ENCODE results near the gene TRAF3IP1.
"Not testable (repeated sequence)": the region's sequence is repeated elsewhere in the genome, so short reads cannot be mapped to it uniquely, and the experiment has no call there.

The TRAF3IP1 gene

GRCh38 chr2:238308177-238308576 lies 12.1 kb upstream of the TRAF3IP1 start:
- Histone ChIP-seq H3K36me3 (ENCODE audit: control insufficient read depth, insufficient read depth, low read length) (no peaks in the 10 kb centered on the region), H3K9me3 (ENCODE audit: control insufficient read depth, low read length) (no peaks in the 10 kb centered on the region), H3K4me3 (ENCODE audit: insufficient read depth, low read depth, low read length, poor library complexity, severe bottlenecking) (no peak overlapping the region), H3K27me3 (replicated peaks; ENCODE audit: control insufficient read depth, insufficient read depth, low read length, poor library complexity, severe bottlenecking) (no peaks in the 10 kb centered on the region), H3K27ac (ENCODE audit: insufficient read depth, low read length, poor library complexity, severe bottlenecking) (no peak overlapping the region), H3K4me1 (ENCODE audit: control insufficient read depth, insufficient read depth, low read length, poor library complexity, severe bottlenecking) (no peaks in the 10 kb centered on the region)
- no peak for DNase-seq

GRCh38 chr2:238310721-238311120 lies 9.6 kb upstream of the TRAF3IP1 start:
- H3K27ac ChIP-seq (ENCODE audit: insufficient read depth, low read length, poor library complexity, severe bottlenecking); H3K27me3 ChIP-seq (replicated peaks; ENCODE audit: control insufficient read depth, insufficient read depth, low read length, poor library complexity, severe bottlenecking); H3K4me3 ChIP-seq (ENCODE audit: insufficient read depth, low read depth, low read length, poor library complexity, severe bottlenecking); H3K36me3 ChIP-seq (ENCODE audit: control insufficient read depth, insufficient read depth, low read length); H3K9me3 ChIP-seq (ENCODE audit: control insufficient read depth, low read length); H3K4me1 ChIP-seq (ENCODE audit: control insufficient read depth, insufficient read depth, low read length, poor library complexity, severe bottlenecking); DNase-seq: not testable (repeated sequence)

DNA sequence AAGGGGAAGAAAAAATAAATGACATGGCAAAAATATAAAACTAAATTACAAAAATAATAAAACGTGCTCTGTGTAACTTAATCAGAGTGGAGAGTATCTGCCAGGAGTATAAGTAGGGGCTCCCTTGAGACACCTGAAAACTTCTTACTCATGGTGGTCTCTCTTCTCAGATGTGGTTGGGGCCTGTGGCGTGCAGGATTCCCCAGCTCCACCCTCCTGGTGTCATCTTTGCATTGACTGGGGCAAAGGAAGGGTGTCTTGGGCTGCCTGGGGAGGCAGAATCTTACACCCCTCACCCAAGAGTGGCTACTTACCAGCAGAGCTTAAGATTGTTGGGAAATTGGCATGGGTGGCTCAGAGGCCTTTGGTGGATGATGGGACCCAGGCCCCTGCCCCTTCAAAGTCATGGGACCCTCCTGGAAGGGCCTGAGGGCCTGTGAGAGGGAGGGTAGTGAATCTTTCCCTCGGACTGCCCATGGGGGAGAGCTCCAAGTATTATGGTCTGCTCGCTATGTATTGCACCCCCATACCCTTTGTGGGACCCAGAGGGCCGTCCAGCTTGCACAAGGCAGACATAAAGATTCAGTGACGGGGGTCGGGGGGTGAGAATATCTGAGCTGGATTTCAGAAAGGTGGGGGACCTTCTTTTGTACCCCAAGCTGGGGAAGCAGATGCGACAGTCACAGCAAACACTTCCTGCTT lies 6.9 kb upstream of the TRAF3IP1 start:
- H3K9me3 ChIP-seq (ENCODE audit: control insufficient read depth, low read length), result no peaks in the 10 kb centered on the region
- no peaks in the 10 kb centered on the region for H3K4me1 ChIP-seq (ENCODE audit: control insufficient read depth, insufficient read depth, low read length, poor library complexity, severe bottlenecking)
- H3K27ac ChIP-seq (ENCODE audit: insufficient read depth, low read length, poor library complexity, severe bottlenecking), result no peak overlapping the region
- H3K27me3 ChIP-seq (replicated peaks; ENCODE audit: control insufficient read depth, insufficient read depth, low read length, poor library complexity, severe bottlenecking), result no peaks in the 10 kb centered on the region
- no peak for DNase-seq
- no peak overlapping the region for H3K4me3 ChIP-seq (ENCODE audit: insufficient read depth, low read depth, low read length, poor library complexity, severe bottlenecking)
- no peaks in the 10 kb centered on the region for H3K36me3 ChIP-seq (ENCODE audit: control insufficient read depth, insufficient read depth, low read length)

DNA sequence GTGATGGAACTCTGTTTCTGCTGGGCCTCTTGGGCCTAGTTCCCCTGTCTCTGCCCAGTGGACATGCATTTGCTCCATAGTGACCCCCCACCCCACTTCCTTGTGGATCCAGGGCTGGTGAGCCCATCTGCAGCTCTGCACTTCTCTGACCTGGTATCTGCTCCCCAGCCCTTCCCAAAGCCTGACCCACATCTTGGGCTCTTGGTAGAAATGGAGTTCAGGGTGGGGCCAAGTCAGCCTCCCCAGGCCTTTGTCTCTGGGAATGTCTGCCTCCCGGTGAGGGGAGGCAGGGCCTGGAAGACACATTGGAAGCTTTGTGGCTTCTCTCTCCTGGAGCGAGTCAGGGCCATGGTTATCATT lies 6.3 kb upstream of the TRAF3IP1 start:
- H3K36me3 ChIP-seq (ENCODE audit: control insufficient read depth, insufficient read depth, low read length), result no peaks in the 10 kb centered on the region
- no peaks in the 10 kb centered on the region for H3K27me3 ChIP-seq (replicated peaks; ENCODE audit: control insufficient read depth, insufficient read depth, low read length, poor library complexity, severe bottlenecking)
- H3K27ac ChIP-seq (ENCODE audit: insufficient read depth, low read length, poor library complexity, severe bottlenecking), result no peak overlapping the region
- H3K9me3 ChIP-seq (ENCODE audit: control insufficient read depth, low read length), result no peaks in the 10 kb centered on the region
- H3K4me3 ChIP-seq (ENCODE audit: insufficient read depth, low read depth, low read length, poor library complexity, severe bottlenecking), result no peak overlapping the region
- DNase-seq, result no peak
- H3K4me1 ChIP-seq (ENCODE audit: control insufficient read depth, insufficient read depth, low read length, poor library complexity, severe bottlenecking), result no peaks in the 10 kb centered on the region

DNA sequence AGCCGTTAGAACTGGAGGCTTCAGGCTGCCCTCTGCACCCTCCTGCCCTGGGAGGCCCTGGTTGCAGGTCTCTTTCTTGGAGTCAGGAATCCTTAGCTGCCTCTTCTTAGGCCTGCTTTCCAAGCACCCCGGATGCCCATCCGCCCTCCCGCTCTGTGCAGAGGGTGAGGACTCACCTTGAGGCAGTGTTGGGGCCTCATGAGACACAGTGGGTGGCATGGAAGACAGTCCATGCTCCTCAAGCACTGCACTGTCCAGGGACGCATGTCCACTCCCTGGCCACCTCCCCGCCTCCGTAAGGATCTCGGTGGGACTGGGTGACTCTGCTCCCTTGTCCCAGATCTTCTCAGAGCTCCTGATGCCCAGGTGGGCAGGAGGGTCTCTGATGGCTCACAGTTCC lies 5.7 kb upstream of the TRAF3IP1 start:
- no peaks in the 10 kb centered on the region for H3K9me3 ChIP-seq (ENCODE audit: control insufficient read depth, low read length)
- H3K4me1 ChIP-seq (ENCODE audit: control insufficient read depth, insufficient read depth, low read length, poor library complexity, severe bottlenecking), result peaks cover 2% of the 10 kb centered on the region
- H3K27me3 ChIP-seq (replicated peaks; ENCODE audit: control insufficient read depth, insufficient read depth, low read length, poor library complexity, severe bottlenecking), result no peaks in the 10 kb centered on the region
- H3K27ac ChIP-seq (ENCODE audit: insufficient read depth, low read length, poor library complexity, severe bottlenecking), result no peak overlapping the region
- no peak overlapping the region for H3K4me3 ChIP-seq (ENCODE audit: insufficient read depth, low read depth, low read length, poor library complexity, severe bottlenecking)
- no peak for DNase-seq
- H3K36me3 ChIP-seq (ENCODE audit: control insufficient read depth, insufficient read depth, low read length), result no peaks in the 10 kb centered on the region

DNA sequence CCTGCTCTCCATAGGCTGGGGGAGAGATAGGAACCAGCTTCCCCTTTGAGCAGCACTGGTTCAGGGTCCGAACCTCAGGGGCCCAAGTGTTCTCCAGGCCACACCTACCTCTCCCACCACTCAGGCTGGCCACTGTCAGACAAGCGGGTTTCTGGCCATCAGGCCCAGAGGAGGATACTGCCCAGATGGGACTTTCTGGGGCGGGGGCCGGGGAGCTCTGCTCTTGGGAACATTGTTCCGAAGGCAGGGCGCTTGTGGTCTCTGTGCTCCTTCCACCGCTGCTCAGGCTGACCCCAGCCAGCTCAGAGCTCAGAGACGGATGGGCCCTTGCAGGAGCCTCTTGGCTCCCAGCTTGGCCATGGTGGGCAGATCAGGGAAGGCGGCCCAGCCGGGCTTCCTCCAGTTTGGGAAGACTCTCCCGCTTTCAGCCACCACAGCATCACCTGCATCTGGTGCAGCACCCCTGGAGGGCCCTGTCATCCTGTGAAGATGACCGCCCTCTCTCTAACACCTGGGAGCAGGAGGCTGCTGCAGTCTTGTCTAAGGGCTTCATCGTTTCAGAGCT lies 5.2 kb upstream of the TRAF3IP1 start:
- Histone ChIP-seq H3K4me1 (ENCODE audit: control insufficient read depth, insufficient read depth, low read length, poor library complexity, severe bottlenecking) (peaks cover 7% of the 10 kb centered on the region), H3K27ac (ENCODE audit: insufficient read depth, low read length, poor library complexity, severe bottlenecking) (no peak overlapping the region), H3K27me3 (replicated peaks; ENCODE audit: control insufficient read depth, insufficient read depth, low read length, poor library complexity, severe bottlenecking) (no peaks in the 10 kb centered on the region), H3K4me3 (ENCODE audit: insufficient read depth, low read depth, low read length, poor library complexity, severe bottlenecking) (no peak overlapping the region), H3K36me3 (ENCODE audit: control insufficient read depth, insufficient read depth, low read length) (no peaks in the 10 kb centered on the region), H3K9me3 (ENCODE audit: control insufficient read depth, low read length) (no peaks in the 10 kb centered on the region)
- no peak for DNase-seq

DNA sequence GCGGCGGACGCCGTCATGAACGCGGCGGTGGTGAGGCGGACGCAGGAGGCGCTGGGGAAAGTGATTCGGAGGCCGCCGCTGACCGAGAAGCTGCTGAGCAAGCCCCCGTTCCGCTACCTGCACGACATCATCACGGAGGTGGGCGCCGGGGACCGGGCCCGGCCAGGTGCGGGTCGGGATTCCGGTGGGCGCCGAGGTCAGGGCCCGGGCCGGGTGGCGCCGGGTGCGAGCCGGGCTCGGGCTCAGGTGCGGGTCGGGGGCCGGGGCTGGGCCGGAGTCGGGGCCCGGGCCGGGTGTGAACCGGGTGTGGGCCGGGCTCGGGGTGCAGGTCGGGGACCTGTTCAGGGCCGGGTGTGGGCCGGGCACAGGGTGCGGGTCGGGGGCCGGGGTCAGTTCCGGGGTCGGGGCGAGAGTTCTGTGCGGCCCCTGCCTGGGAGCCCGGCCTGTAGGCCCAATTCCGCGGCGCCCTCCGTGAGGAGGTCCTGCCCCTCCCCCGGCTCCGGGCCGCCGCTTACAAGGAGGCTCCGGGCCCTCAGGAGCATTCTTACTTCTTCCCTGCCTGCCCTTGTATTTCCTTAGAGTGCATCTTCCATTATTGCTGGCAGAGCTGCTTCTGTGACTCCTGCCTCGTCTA lies 447 bp downstream of the TRAF3IP1 start:
- Histone ChIP-seq H3K9me3 (ENCODE audit: control insufficient read depth, low read length) (no peaks in the 10 kb centered on the region), H3K4me3 (ENCODE audit: insufficient read depth, low read depth, low read length, poor library complexity, severe bottlenecking) (peak overlapping the region; percentile 54), H3K36me3 (ENCODE audit: control insufficient read depth, insufficient read depth, low read length) (no peaks in the 10 kb centered on the region), H3K4me1 (ENCODE audit: control insufficient read depth, insufficient read depth, low read length, poor library complexity, severe bottlenecking) (peaks cover 13% of the 10 kb centered on the region), H3K27me3 (replicated peaks; ENCODE audit: control insufficient read depth, insufficient read depth, low read length, poor library complexity, severe bottlenecking) (no peaks in the 10 kb centered on the region), H3K27ac (ENCODE audit: insufficient read depth, low read length, poor library complexity, severe bottlenecking) (no peak overlapping the region)
- no peak for DNase-seq

DNA sequence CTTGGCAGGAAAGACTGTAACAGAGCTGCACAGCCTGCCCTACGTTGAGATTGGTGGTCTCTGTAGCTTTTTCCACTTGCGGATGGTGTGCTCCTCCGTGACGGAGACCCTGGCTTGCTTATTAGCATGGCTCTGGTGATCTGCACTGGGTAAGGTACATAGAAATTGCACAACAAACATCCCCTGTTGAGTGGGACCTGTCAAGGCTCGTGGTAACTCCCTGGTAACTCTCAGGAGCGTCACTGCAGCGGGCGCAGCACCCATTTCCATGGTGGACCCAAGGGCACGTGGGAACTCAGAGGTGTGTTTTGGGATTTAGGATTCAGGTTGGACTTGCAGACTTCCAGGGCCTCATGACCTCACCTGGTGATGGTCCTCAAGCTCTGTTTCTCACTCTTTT lies 1.1 kb downstream of the TRAF3IP1 start:
- peaks cover 13% of the 10 kb centered on the region for H3K4me1 ChIP-seq (ENCODE audit: control insufficient read depth, insufficient read depth, low read length, poor library complexity, severe bottlenecking)
- peak overlapping the region; percentile 54 for H3K4me3 ChIP-seq (ENCODE audit: insufficient read depth, low read depth, low read length, poor library complexity, severe bottlenecking)
- no peaks in the 10 kb centered on the region for H3K36me3 ChIP-seq (ENCODE audit: control insufficient read depth, insufficient read depth, low read length)
- DNase-seq, result no peak
- no peak overlapping the region for H3K27ac ChIP-seq (ENCODE audit: insufficient read depth, low read length, poor library complexity, severe bottlenecking)
- no peaks in the 10 kb centered on the region for H3K27me3 ChIP-seq (replicated peaks; ENCODE audit: control insufficient read depth, insufficient read depth, low read length, poor library complexity, severe bottlenecking)
- no peaks in the 10 kb centered on the region for H3K9me3 ChIP-seq (ENCODE audit: control insufficient read depth, low read length)

GRCh38 chr2:238322001-238322411 lies 1.7 kb downstream of the TRAF3IP1 start:
- Histone ChIP-seq H3K36me3 (ENCODE audit: control insufficient read depth, insufficient read depth, low read length) (peaks cover under 1% of the 10 kb centered on the region), H3K4me1 (ENCODE audit: control insufficient read depth, insufficient read depth, low read length, poor library complexity, severe bottlenecking) (peaks cover 13% of the 10 kb centered on the region), H3K4me3 (ENCODE audit: insufficient read depth, low read depth, low read length, poor library complexity, severe bottlenecking) (no peak overlapping the region)

DNA sequence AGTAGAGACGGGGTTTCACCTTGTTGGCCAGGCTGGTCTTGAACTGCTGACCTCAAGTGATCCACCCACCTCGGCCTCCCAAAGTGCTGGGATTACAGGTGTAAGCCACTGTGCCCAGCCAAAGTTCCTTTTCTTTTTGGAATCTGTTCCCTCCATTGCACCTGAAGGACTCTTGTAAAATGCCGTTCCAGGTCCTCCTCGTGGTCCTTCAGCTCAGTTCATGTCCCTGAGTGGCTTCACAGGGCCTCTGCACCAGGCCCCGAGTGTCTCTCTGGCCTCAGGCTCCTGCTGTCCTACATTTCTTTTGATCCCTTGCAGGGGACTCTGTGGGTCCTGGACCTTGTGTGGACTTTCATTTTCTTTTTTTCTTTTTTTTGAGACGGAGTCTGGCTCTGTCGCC lies 3.9 kb downstream of the TRAF3IP1 start:
- H3K36me3 ChIP-seq (ENCODE audit: control insufficient read depth, insufficient read depth, low read length), result peaks cover 13% of the 10 kb centered on the region
- DNase-seq; H3K9me3 ChIP-seq (ENCODE audit: control insufficient read depth, low read length); H3K4me3 ChIP-seq (ENCODE audit: insufficient read depth, low read depth, low read length, poor library complexity, severe bottlenecking); H3K27ac ChIP-seq (ENCODE audit: insufficient read depth, low read length, poor library complexity, severe bottlenecking); H3K27me3 ChIP-seq (replicated peaks; ENCODE audit: control insufficient read depth, insufficient read depth, low read length, poor library complexity, severe bottlenecking): not testable (repeated sequence)
- H3K4me1 ChIP-seq (ENCODE audit: control insufficient read depth, insufficient read depth, low read length, poor library complexity, severe bottlenecking), result peaks cover 13% of the 10 kb centered on the region

More at GRCh38 chr2:238322001-238322411, 1.7 kb downstream of the TRAF3IP1 start:
- Histone ChIP-seq H3K27ac (ENCODE audit: insufficient read depth, low read length, poor library complexity, severe bottlenecking) (no peak overlapping the region), H3K9me3 (ENCODE audit: control insufficient read depth, low read length) (no peaks in the 10 kb centered on the region), H3K27me3 (replicated peaks; ENCODE audit: control insufficient read depth, insufficient read depth, low read length, poor library complexity, severe bottlenecking) (no peaks in the 10 kb centered on the region)
- no peak for DNase-seq
